ENCODE data around the gene DIS3L. TPM values are rescaled to one million over a fixed set of nuclear protein-coding genes. Genes with fewer than 3 reads are reported as not detected.

The DIS3L gene
- total and polyA plus RNA-seq, 2 of the 4 experiments (the other 2 are of a cell fraction): 5.1 to 14.5 TPM

DNA sequence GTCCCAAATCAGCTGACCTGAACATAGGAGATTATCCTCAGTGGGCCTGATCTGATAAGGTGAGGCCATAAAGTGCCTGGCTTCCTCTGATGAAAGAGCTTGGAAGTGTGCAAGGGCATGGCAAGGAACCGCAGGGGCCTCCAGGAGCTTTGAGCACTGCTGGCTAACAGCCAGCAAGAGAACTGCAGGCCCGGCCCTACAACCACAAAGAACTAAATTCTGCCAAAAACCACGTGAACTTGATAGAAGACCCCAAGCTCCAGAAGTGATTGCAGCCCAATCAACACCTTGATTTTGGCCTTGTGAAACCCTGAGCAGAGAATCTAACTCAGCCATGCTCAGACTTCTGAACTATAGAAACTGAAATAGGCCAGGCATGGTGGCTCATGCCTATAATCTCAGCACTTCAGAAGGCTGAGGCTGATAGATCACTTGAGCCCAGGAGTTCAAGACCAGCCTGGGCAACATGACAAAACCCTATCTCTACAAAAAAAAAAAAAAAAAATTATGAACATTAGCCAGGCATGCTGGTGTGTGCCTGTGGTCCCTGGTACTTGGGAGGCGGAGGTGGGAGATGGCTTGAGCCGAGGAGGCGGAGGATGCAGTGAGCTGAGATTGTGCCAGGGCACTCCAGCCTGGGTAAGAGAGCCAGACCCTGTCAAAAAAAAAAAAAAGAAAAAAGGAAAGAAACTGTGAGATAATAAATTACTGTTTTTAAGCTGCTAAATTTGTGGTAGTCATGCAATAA is 7.7 kb upstream of the DIS3L start:
- CTCF ChIA-PET: no interaction called here
- H3K14ac ChIP-seq (replicated peaks; ENCODE audit: low read depth, low read length): no peak overlapping the region

More for the DNA sequence above, 7.7 kb upstream of the DIS3L start:
- peaks cover 12% of the 10 kb centered on the region for H3K27me3 ChIP-seq (ENCODE audit: control insufficient read depth, insufficient read depth, low read length)
- no peak overlapping the region for H4K8ac ChIP-seq (ENCODE audit: low read depth in 2 of 2, low read length in 2 of 2)
- intact Hi-C loops (cut with micrococcal nuclease) (loop anchor here (10.0 kb wide), 1 partner anchor 651 kb away; no protein-coding TSS in a partner anchor), in situ Hi-C loops (cut with MboI; ENCODE audit: low sequenced_read_pairs) (loop anchor here (5.0 to 25.0 kb wide), 2 partner anchors 303 to 673 kb away; partner anchors contain the start of genes INTS14 and SLC24A1), dilution Hi-C loops (cut with HindIII; ENCODE audit: low sequenced_read_pairs, unreplicated experiment) (no loop called here)
- no peak overlapping the region for H2BK20ac ChIP-seq (ENCODE audit: low read depth, low read length)
- no peaks in the 10 kb centered on the region for H3K36me3 ChIP-seq (ENCODE audit: control insufficient read depth, insufficient read depth, low read length)
- H3K9me3 ChIP-seq (ENCODE audit: control insufficient read depth, insufficient read depth, low read length): no peaks in the 10 kb centered on the region
- H3K23ac ChIP-seq (ENCODE audit: low read depth, low read length): no peak overlapping the region
- H2AK9ac ChIP-seq (replicated peaks; ENCODE audit: low read depth, low read length, poor library complexity): no peak overlapping the region
- no peak overlapping the region for H4K91ac ChIP-seq (ENCODE audit: insufficient read depth, low read depth, low read length)
- H3K56ac ChIP-seq (ENCODE audit: extremely low read depth, insufficient read depth, low read length): no peak overlapping the region
- POLR2A ChIA-PET (ENCODE audit: unreplicated experiment): no interaction called here
- H4K5ac ChIP-seq (ENCODE audit: low read depth, low read length): no peak overlapping the region
- no peak overlapping the region for H3K4me2 ChIP-seq (ENCODE audit: low read depth, low read length)
- H2AK5ac ChIP-seq (ENCODE audit: low read depth, low read length): no peak overlapping the region
- H2BK120ac ChIP-seq (ENCODE audit: low read depth, low read length): no peak overlapping the region
- no peaks in the 10 kb centered on the region for H4K20me1 ChIP-seq (ENCODE audit: insufficient read depth, low read length)
- no TSS peak for BruUV-seq (replicated peaks)
- no peak for TF ChIP-seq SMC3 (IDR thresholded peaks at IDR 0.05; ENCODE audit: low read depth, low read length)
- TF ChIP-seq RFX5 (IDR thresholded peaks at IDR 0.05; ENCODE audit: low read depth, low read length): no peak
- TF ChIP-seq POLR2A (IDR thresholded peaks at IDR 0.05; ENCODE audit: low read depth, low read length): no peak
- TF ChIP-seq RAD21 (IDR thresholded peaks at IDR 0.05; ENCODE audit: low read length): no peak
- TF ChIP-seq MAZ (IDR thresholded peaks at IDR 0.05; ENCODE audit: borderline replicate concordance, low read depth, low read length): no peak
- no peak for TF ChIP-seq NFE2L2 (IDR thresholded peaks at IDR 0.05; ENCODE audit: low read depth, low read length)
- TF ChIP-seq, protein P1, sequence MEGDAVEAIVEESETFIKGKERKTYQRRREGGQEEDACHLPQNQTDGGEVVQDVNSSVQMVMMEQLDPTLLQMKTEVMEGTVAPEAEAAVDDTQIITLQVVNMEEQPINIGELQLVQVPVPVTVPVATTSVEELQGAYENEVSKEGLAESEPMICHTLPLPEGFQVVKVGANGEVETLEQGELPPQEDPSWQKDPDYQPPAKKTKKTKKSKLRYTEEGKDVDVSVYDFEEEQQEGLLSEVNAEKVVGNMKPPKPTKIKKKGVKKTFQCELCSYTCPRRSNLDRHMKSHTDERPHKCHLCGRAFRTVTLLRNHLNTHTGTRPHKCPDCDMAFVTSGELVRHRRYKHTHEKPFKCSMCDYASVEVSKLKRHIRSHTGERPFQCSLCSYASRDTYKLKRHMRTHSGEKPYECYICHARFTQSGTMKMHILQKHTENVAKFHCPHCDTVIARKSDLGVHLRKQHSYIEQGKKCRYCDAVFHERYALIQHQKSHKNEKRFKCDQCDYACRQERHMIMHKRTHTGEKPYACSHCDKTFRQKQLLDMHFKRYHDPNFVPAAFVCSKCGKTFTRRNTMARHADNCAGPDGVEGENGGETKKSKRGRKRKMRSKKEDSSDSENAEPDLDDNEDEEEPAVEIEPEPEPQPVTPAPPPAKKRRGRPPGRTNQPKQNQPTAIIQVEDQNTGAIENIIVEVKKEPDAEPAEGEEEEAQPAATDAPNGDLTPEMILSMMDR (conservative IDR thresholded peaks at IDR 0.05; ENCODE audit: low read depth, low read length): no peak
- TF ChIP-seq, protein P2, sequence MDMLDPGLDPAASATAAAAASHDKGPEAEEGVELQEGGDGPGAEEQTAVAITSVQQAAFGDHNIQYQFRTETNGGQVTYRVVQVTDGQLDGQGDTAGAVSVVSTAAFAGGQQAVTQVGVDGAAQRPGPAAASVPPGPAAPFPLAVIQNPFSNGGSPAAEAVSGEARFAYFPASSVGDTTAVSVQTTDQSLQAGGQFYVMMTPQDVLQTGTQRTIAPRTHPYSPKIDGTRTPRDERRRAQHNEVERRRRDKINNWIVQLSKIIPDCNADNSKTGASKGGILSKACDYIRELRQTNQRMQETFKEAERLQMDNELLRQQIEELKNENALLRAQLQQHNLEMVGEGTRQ (IDR thresholded peaks at IDR 0.05; ENCODE audit: low read depth, low read length): no peak
- TF ChIP-seq RCOR1 (IDR thresholded peaks at IDR 0.05; ENCODE audit: insufficient replicate concordance, low read length): no peak
- no peak for TF ChIP-seq MXI1 (IDR thresholded peaks at IDR 0.05; ENCODE audit: borderline replicate concordance, low read depth, low read length)
- TF ChIP-seq, protein P3, sequence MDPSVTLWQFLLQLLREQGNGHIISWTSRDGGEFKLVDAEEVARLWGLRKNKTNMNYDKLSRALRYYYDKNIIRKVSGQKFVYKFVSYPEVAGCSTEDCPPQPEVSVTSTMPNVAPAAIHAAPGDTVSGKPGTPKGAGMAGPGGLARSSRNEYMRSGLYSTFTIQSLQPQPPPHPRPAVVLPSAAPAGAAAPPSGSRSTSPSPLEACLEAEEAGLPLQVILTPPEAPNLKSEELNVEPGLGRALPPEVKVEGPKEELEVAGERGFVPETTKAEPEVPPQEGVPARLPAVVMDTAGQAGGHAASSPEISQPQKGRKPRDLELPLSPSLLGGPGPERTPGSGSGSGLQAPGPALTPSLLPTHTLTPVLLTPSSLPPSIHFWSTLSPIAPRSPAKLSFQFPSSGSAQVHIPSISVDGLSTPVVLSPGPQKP (IDR thresholded peaks at IDR 0.05; ENCODE audit: borderline replicate concordance, low read depth, low read length): no peak
- no peak for TF ChIP-seq BHLHE40 (IDR thresholded peaks at IDR 0.05; ENCODE audit: low read depth, low read length)
- TF ChIP-seq MAFK (IDR thresholded peaks at IDR 0.05; ENCODE audit: low read depth, low read length): no peak
- TF ChIP-seq FOS (IDR thresholded peaks at IDR 0.05; ENCODE audit: low read depth, low read length): no peak
- no peak for TF ChIP-seq CEBPB (IDR thresholded peaks at IDR 0.05; ENCODE audit: low read depth, low read length)
- no peak for TF ChIP-seq CHD1 (IDR thresholded peaks at IDR 0.05; ENCODE audit: low read depth, low read length)
- H3K9me1 ChIP-seq (ENCODE audit: insufficient read depth, low read length): no peaks in the 10 kb centered on the region
- H3K4me3 ChIP-seq (ENCODE audit: insufficient read depth, low read depth, low read length): no peak overlapping the region
- H2AFZ ChIP-seq (replicated peaks; ENCODE audit: low read length, poor library complexity): no peak overlapping the region
- H3K9ac ChIP-seq (ENCODE audit: low read depth, low read length): no peak overlapping the region
- no peak overlapping the region for H3K4ac ChIP-seq (ENCODE audit: low read depth, low read length)
- no peak overlapping the region for H2BK5ac ChIP-seq (ENCODE audit: low read depth, low read length, poor library complexity, severe bottlenecking)
- DNase-seq (no peak), ATAC-seq (ENCODE audit: low read depth) (no peak)
- H3K18ac ChIP-seq (ENCODE audit: low read depth, low read length): no peak overlapping the region
- H3K79me1 ChIP-seq (ENCODE audit: low read depth in 1 of 2, low read length in 2 of 2): no peaks in the 10 kb centered on the region
- no CpG with 5 or more reads among the region's 6 CpGs for WGBS, 2 experiments (ENCODE audit: extremely low coverage in 2 of 2, insufficient read length in 1 of 2)
- peaks cover 5% of the 10 kb centered on the region; the same call in 1 of the 2 replicates for H3K4me1 ChIP-seq (ENCODE audit: control insufficient read depth, insufficient read depth, low read length)
- H3K27ac ChIP-seq (ENCODE audit: insufficient read depth, low read length): no peak overlapping the region
- H2BK15ac ChIP-seq (ENCODE audit: low read depth, low read length): no peak overlapping the region

Measured in IMR-90 (cell line).